NT2/D1 (cell line): ENCODE measurements around the gene PHC2.

ENCODE experiments used
- YY1 ChIP-seq: IDR thresholded peaks from 2 replicates; pipeline ENCODE4 v1.6.1; 2011; ENCODE audit not compliant: insufficient read length, insufficient read depth
- ZNF274 ChIP-seq: IDR thresholded peaks from 2 replicates; pipeline ENCODE4 v1.6.1; 2011; ENCODE audit warnings: mild to moderate bottlenecking, low read depth, low read length

DNA sequence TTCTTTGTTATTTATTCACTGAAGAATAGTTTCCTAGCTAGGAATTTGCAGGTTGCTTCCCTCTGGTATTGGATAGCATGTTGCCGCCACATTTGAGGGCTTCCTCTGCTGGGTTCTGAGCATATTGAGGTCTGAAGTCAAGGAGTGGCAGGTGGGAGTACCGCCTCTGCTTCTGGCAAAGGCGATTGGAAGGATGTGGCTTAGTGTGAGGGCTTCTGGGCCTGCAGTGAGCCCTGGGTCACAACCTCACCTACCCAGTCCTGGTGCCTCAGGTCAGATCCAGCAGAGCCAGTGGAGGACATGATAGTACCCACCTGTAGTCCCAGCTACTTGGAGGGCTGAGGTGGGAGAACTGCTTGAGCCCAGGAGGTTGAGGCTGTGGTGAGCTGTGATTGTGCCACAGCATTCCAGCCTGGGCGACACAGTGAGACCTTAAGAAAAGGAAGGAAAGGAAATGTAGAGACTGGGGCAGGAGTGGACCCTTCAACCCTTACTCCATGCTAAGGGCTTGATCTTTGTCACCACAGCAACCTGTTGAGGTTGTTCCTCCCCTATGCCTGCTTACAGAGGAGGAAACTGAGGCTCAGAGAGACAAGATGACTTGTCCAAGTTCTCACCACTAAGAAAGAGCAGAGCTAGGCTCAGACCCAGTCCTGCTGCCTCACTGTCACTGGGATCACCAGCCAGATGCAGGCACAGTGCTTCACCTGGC lies 132.8 kb downstream of the PHC2 start:
- TF ChIP-seq YY1 (no peak), ZNF274 (no peak)
